ENCODE data around the gene NTM.

NTM gene

GRCh38 chr11:131991606-131992005, 621.2 kb downstream of the NTM start:
- TF ChIP-seq CTCF (IDR thresholded peaks at IDR 0.05) (no peak), ZFX (IDR thresholded peaks at IDR 0.05; ENCODE audit: borderline replicate concordance) (no peak)
- H3K27ac ChIP-seq = no peak overlapping the region

- TF ChIP-seq CTCF (IDR thresholded peaks at IDR 0.05) (no peak), ZFX (IDR thresholded peaks at IDR 0.05; ENCODE audit: borderline replicate concordance) (no peak)
- no peak overlapping the region for H3K27ac ChIP-seq
Observed at GRCh38 chr11:131993246-131993645, 622.8 kb downstream of the NTM start.

GRCh38 chr11:131998020-131998419, 627.6 kb downstream of the NTM start:
- H3K27ac ChIP-seq = no peak overlapping the region
- TF ChIP-seq ZFX (IDR thresholded peaks at IDR 0.05; ENCODE audit: borderline replicate concordance) (no peak), CTCF (IDR thresholded peaks at IDR 0.05) (no peak)

- H3K27ac ChIP-seq = no peak overlapping the region
- TF ChIP-seq ZFX (IDR thresholded peaks at IDR 0.05; ENCODE audit: borderline replicate concordance) (no peak), CTCF (IDR thresholded peaks at IDR 0.05) (no peak)
Observed at GRCh38 chr11:131999084-131999483, 628.7 kb downstream of the NTM start.

GRCh38 chr11:131999955-132000354, 629.5 kb downstream of the NTM start:
- no peak overlapping the region for H3K27ac ChIP-seq
- TF ChIP-seq CTCF (IDR thresholded peaks at IDR 0.05) = no peak
- no peak for TF ChIP-seq ZFX (IDR thresholded peaks at IDR 0.05; ENCODE audit: borderline replicate concordance)

- TF ChIP-seq ZFX (IDR thresholded peaks at IDR 0.05; ENCODE audit: borderline replicate concordance) = no peak
- no peak for TF ChIP-seq CTCF (IDR thresholded peaks at IDR 0.05)
- no peak overlapping the region for H3K27ac ChIP-seq
Observed at GRCh38 chr11:132005887-132006286, 635.5 kb downstream of the NTM start.

- TF ChIP-seq ZFX (IDR thresholded peaks at IDR 0.05; ENCODE audit: borderline replicate concordance) (no peak), CTCF (IDR thresholded peaks at IDR 0.05) (no peak)
- no peak overlapping the region for H3K27ac ChIP-seq
Observed at GRCh38 chr11:132006884-132007580, 636.6 kb downstream of the NTM start.
